ENCODE data around the gene FRRS1L.

FRRS1L gene

GRCh38 chr9:109164042-109164441, 3.0 kb downstream of the FRRS1L start:
- FAIRE-seq (no peak), DNase-seq (ENCODE audit: insufficient read length, low spot score) (no peak)
- TF ChIP-seq POLR2A (IDR thresholded peaks at IDR 0.05; ENCODE audit: low read depth, low read length) (no peak), SPI1 (IDR thresholded peaks at IDR 0.05; ENCODE audit: low read depth, low read length) (peak; percentile 91), POU2F2 (IDR thresholded peaks at IDR 0.05; ENCODE audit: low read depth, low read length) (no peak), PAX5 (IDR thresholded peaks at IDR 0.05; ENCODE audit: insufficient read depth, low read length, severe bottlenecking) (no peak), TAF1 (IDR thresholded peaks at IDR 0.05; ENCODE audit: low read depth, low read length) (no peak), POLR2AphosphoS5 (IDR thresholded peaks at IDR 0.05; ENCODE audit: low read depth, low read length) (no peak)

- FAIRE-seq (no peak), DNase-seq (ENCODE audit: insufficient read length, low spot score) (no peak)
- TF ChIP-seq SPI1 (IDR thresholded peaks at IDR 0.05; ENCODE audit: low read depth, low read length) (no peak), TAF1 (IDR thresholded peaks at IDR 0.05; ENCODE audit: low read depth, low read length) (no peak), POU2F2 (IDR thresholded peaks at IDR 0.05; ENCODE audit: low read depth, low read length) (no peak), PAX5 (IDR thresholded peaks at IDR 0.05; ENCODE audit: insufficient read depth, low read length, severe bottlenecking) (no peak), POLR2AphosphoS5 (IDR thresholded peaks at IDR 0.05; ENCODE audit: low read depth, low read length) (no peak), POLR2A (IDR thresholded peaks at IDR 0.05; ENCODE audit: low read depth, low read length) (no peak)
Measured at GRCh38 chr9:109163194-109163593, 3.9 kb downstream of the FRRS1L start.

GRCh38 chr9:109162677-109163076, 4.4 kb downstream of the FRRS1L start:
- no peak for DNase-seq (ENCODE audit: insufficient read length, low spot score)
- no peak for FAIRE-seq
- TF ChIP-seq POU2F2 (IDR thresholded peaks at IDR 0.05; ENCODE audit: low read depth, low read length) = no peak
- TF ChIP-seq POLR2A (IDR thresholded peaks at IDR 0.05; ENCODE audit: low read depth, low read length) = no peak
- TF ChIP-seq PAX5 (IDR thresholded peaks at IDR 0.05; ENCODE audit: insufficient read depth, low read length, severe bottlenecking) = no peak
- no peak for TF ChIP-seq SPI1 (IDR thresholded peaks at IDR 0.05; ENCODE audit: low read depth, low read length)
- TF ChIP-seq POLR2AphosphoS5 (IDR thresholded peaks at IDR 0.05; ENCODE audit: low read depth, low read length) = no peak
- TF ChIP-seq TAF1 (IDR thresholded peaks at IDR 0.05; ENCODE audit: low read depth, low read length) = no peak

GRCh38 chr9:109161471-109161870, 5.6 kb downstream of the FRRS1L start:
- TF ChIP-seq POU2F2 (IDR thresholded peaks at IDR 0.05; ENCODE audit: low read depth, low read length) = no peak
- TF ChIP-seq TAF1 (IDR thresholded peaks at IDR 0.05; ENCODE audit: low read depth, low read length) = no peak
- TF ChIP-seq SPI1 (IDR thresholded peaks at IDR 0.05; ENCODE audit: low read depth, low read length) = no peak
- TF ChIP-seq POLR2A (IDR thresholded peaks at IDR 0.05; ENCODE audit: low read depth, low read length) = no peak
- no peak for TF ChIP-seq PAX5 (IDR thresholded peaks at IDR 0.05; ENCODE audit: insufficient read depth, low read length, severe bottlenecking)
- no peak for TF ChIP-seq POLR2AphosphoS5 (IDR thresholded peaks at IDR 0.05; ENCODE audit: low read depth, low read length)
- DNase-seq (ENCODE audit: insufficient read length, low spot score) (no peak), FAIRE-seq (no peak)

- TF ChIP-seq SPI1 (IDR thresholded peaks at IDR 0.05; ENCODE audit: low read depth, low read length) (no peak), PAX5 (IDR thresholded peaks at IDR 0.05; ENCODE audit: insufficient read depth, low read length, severe bottlenecking) (no peak), POLR2A (IDR thresholded peaks at IDR 0.05; ENCODE audit: low read depth, low read length) (no peak), POLR2AphosphoS5 (IDR thresholded peaks at IDR 0.05; ENCODE audit: low read depth, low read length) (no peak), POU2F2 (IDR thresholded peaks at IDR 0.05; ENCODE audit: low read depth, low read length) (no peak), TAF1 (IDR thresholded peaks at IDR 0.05; ENCODE audit: low read depth, low read length) (no peak)
- FAIRE-seq = no peak
- no peak for DNase-seq (ENCODE audit: insufficient read length, low spot score)
Measured at GRCh38 chr9:109159583-109159982, 7.5 kb downstream of the FRRS1L start.

GRCh38 chr9:109158651-109159050, 8.4 kb downstream of the FRRS1L start:
- DNase-seq (ENCODE audit: insufficient read length, low spot score) (no peak), FAIRE-seq (no peak)
- TF ChIP-seq SPI1 (IDR thresholded peaks at IDR 0.05; ENCODE audit: low read depth, low read length) (no peak), POU2F2 (IDR thresholded peaks at IDR 0.05; ENCODE audit: low read depth, low read length) (no peak), POLR2A (IDR thresholded peaks at IDR 0.05; ENCODE audit: low read depth, low read length) (no peak), TAF1 (IDR thresholded peaks at IDR 0.05; ENCODE audit: low read depth, low read length) (no peak), PAX5 (IDR thresholded peaks at IDR 0.05; ENCODE audit: insufficient read depth, low read length, severe bottlenecking) (no peak), POLR2AphosphoS5 (IDR thresholded peaks at IDR 0.05; ENCODE audit: low read depth, low read length) (no peak)

GRCh38 chr9:109156708-109157107, 10.3 kb downstream of the FRRS1L start:
- FAIRE-seq (no peak), DNase-seq (ENCODE audit: insufficient read length, low spot score) (no peak)
- TF ChIP-seq TAF1 (IDR thresholded peaks at IDR 0.05; ENCODE audit: low read depth, low read length) (no peak), SPI1 (IDR thresholded peaks at IDR 0.05; ENCODE audit: low read depth, low read length) (no peak), POLR2AphosphoS5 (IDR thresholded peaks at IDR 0.05; ENCODE audit: low read depth, low read length) (no peak), POU2F2 (IDR thresholded peaks at IDR 0.05; ENCODE audit: low read depth, low read length) (no peak), POLR2A (IDR thresholded peaks at IDR 0.05; ENCODE audit: low read depth, low read length) (no peak), PAX5 (IDR thresholded peaks at IDR 0.05; ENCODE audit: insufficient read depth, low read length, severe bottlenecking) (no peak)

GRCh38 chr9:109150925-109151545, 16.0 kb downstream of the FRRS1L start:
- no peak for FAIRE-seq
- no peak for DNase-seq (ENCODE audit: insufficient read length, low spot score)
- TF ChIP-seq TAF1 (IDR thresholded peaks at IDR 0.05; ENCODE audit: low read depth, low read length) (no peak), POU2F2 (IDR thresholded peaks at IDR 0.05; ENCODE audit: low read depth, low read length) (no peak), PAX5 (IDR thresholded peaks at IDR 0.05; ENCODE audit: insufficient read depth, low read length, severe bottlenecking) (no peak), POLR2AphosphoS5 (IDR thresholded peaks at IDR 0.05; ENCODE audit: low read depth, low read length) (no peak), POLR2A (IDR thresholded peaks at IDR 0.05; ENCODE audit: low read depth, low read length) (no peak), SPI1 (IDR thresholded peaks at IDR 0.05; ENCODE audit: low read depth, low read length) (no peak)

GRCh38 chr9:109149722-109150121, 17.3 kb downstream of the FRRS1L start:
- DNase-seq (ENCODE audit: insufficient read length, low spot score) (no peak), FAIRE-seq (no peak)
- TF ChIP-seq SPI1 (IDR thresholded peaks at IDR 0.05; ENCODE audit: low read depth, low read length) (no peak), TAF1 (IDR thresholded peaks at IDR 0.05; ENCODE audit: low read depth, low read length) (no peak), POLR2AphosphoS5 (IDR thresholded peaks at IDR 0.05; ENCODE audit: low read depth, low read length) (no peak), POU2F2 (IDR thresholded peaks at IDR 0.05; ENCODE audit: low read depth, low read length) (no peak), POLR2A (IDR thresholded peaks at IDR 0.05; ENCODE audit: low read depth, low read length) (no peak), PAX5 (IDR thresholded peaks at IDR 0.05; ENCODE audit: insufficient read depth, low read length, severe bottlenecking) (no peak)

All from GM12891 (cell line).